ENCODE results near the gene RASA4B.

DNA sequence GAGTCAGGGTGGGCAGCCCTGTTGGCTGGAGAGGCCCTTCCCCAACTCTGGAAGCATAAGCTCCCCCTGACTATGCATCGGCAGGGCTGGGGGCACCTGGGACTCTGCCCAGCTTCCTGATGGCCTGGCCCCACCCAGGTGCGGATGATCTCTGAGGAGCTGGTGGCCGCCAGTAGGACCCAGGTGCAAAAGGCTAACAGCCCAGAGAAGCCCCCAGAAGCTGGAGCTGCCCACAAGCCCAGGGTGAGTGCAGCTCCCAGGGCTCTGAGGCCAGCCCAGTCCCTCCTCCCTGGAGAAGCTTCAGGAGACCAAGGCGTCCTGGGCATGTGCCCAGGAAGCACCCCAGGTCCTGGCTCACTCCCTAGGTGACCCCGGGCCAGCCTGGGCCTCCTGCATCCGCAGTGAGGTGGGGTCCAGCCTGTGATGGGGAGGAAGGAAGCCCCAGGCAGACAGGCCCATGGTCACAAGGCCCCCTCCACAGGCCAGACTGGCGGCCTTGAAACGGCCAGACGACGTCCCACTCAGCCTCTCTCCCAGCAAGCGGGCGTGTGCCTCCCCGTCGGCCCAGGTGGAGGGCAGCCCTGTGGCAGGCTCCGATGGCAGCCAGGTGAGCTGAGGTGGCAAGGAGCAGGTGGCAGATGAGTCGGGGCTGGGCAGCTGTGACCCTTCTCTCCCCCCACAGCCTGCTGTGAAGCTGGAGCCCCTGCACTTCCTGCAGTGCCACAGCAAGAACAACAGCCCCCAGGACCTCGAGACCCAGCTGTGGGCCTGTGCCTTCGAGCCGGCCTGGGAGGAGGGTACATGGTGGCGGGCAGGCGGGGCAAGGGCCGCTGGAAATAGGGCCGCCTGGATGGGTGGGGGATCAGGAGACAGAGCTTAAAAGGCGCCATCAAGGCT lies 49.7 kb downstream of the RASA4B start:
- TF ChIP-seq POLR2A (IDR thresholded peaks at IDR 0.05), result no peak
- TF ChIP-seq, protein P1, sequence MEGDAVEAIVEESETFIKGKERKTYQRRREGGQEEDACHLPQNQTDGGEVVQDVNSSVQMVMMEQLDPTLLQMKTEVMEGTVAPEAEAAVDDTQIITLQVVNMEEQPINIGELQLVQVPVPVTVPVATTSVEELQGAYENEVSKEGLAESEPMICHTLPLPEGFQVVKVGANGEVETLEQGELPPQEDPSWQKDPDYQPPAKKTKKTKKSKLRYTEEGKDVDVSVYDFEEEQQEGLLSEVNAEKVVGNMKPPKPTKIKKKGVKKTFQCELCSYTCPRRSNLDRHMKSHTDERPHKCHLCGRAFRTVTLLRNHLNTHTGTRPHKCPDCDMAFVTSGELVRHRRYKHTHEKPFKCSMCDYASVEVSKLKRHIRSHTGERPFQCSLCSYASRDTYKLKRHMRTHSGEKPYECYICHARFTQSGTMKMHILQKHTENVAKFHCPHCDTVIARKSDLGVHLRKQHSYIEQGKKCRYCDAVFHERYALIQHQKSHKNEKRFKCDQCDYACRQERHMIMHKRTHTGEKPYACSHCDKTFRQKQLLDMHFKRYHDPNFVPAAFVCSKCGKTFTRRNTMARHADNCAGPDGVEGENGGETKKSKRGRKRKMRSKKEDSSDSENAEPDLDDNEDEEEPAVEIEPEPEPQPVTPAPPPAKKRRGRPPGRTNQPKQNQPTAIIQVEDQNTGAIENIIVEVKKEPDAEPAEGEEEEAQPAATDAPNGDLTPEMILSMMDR (IDR thresholded peaks at IDR 0.05), result no peak

All from uterus (tissue), 2 donors.